ENCODE results near the gene FZD1.

The FZD1 gene

DNA sequence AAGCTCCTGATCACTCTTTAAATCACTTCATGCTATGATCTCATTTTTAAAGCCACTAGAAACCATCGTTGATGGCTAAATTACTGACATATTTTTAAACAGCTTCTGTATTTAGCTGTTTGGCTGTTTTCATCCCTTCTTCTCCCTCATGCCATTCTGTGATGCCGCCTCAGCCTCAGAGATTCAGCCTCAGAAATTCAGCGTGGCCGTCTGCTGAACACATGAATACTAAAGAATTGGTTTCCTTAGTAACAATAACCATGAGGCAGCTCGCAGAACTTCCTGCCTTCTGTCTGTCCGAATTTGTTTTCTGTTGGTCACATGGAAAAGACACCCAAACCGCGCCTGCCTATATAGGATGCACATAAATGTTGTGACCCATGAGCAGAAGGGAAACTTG, 31.0 kb upstream of the FZD1 start:
- TF ChIP-seq, protein P1, sequence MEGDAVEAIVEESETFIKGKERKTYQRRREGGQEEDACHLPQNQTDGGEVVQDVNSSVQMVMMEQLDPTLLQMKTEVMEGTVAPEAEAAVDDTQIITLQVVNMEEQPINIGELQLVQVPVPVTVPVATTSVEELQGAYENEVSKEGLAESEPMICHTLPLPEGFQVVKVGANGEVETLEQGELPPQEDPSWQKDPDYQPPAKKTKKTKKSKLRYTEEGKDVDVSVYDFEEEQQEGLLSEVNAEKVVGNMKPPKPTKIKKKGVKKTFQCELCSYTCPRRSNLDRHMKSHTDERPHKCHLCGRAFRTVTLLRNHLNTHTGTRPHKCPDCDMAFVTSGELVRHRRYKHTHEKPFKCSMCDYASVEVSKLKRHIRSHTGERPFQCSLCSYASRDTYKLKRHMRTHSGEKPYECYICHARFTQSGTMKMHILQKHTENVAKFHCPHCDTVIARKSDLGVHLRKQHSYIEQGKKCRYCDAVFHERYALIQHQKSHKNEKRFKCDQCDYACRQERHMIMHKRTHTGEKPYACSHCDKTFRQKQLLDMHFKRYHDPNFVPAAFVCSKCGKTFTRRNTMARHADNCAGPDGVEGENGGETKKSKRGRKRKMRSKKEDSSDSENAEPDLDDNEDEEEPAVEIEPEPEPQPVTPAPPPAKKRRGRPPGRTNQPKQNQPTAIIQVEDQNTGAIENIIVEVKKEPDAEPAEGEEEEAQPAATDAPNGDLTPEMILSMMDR (conservative IDR thresholded peaks at IDR 0.05; ENCODE audit: low read depth, low read length): no peak
- no peak for DNase-seq (ENCODE audit: low read depth)
- no peak overlapping the region for H3K4me3 ChIP-seq (ENCODE audit: low read depth, low read length)

GRCh38 chr7:91235211-91235832, 28.9 kb upstream of the FZD1 start:
- TF ChIP-seq, protein P1 (conservative IDR thresholded peaks at IDR 0.05; ENCODE audit: low read depth, low read length): no peak
- DNase-seq (ENCODE audit: low read depth): peak; percentile 46
- no peak overlapping the region for H3K4me3 ChIP-seq (ENCODE audit: low read depth, low read length)

DNA sequence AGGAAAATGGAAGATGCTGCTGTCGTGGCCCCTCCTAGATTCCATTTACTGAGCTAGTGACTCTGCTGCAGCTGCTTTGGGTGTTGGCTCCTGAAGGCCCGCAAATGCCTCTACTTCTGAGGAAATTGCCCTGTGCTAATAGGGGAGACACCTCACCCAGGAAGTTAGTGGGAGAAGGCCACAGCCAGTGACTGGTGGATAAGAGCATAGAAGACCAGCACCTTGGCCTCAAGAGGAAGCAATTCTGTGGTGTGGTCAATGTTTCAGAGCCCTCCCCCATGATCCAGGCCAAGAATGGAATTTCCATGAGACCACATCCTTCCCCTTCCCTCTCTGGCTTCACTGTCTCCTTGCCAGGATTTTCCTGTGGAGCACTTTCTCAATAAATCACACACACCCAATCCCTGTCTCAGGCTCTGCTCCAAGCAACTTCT, 25.0 kb upstream of the FZD1 start:
- H3K4me3 ChIP-seq (ENCODE audit: low read depth, low read length): no peak overlapping the region
- TF ChIP-seq, protein P1 (conservative IDR thresholded peaks at IDR 0.05; ENCODE audit: low read depth, low read length): no peak
- DNase-seq (ENCODE audit: low read depth): peak; percentile 85

DNA sequence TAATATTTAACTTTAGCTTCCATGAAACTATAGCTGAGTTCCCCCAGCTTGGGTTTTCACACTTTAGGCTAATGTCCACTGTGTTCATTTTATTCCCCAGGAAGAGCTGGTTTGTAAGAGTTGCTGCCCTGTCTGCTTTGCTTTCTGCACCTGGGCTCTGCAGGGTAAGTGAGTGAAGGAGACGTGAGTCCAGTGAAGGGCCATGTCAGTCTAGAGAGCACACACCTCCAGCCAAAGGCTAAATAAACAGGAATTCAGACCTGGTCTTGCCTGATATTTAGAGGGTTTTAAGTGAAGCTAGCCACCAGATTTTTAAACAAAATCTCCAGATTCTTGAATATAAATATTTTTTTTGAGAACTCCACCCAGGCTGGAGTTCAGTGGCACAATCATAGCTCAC, 24.5 kb upstream of the FZD1 start:
- TF ChIP-seq, protein P1 (conservative IDR thresholded peaks at IDR 0.05; ENCODE audit: low read depth, low read length): no peak
- no peak for DNase-seq (ENCODE audit: low read depth)
- H3K4me3 ChIP-seq (ENCODE audit: low read depth, low read length): no peak overlapping the region

DNA sequence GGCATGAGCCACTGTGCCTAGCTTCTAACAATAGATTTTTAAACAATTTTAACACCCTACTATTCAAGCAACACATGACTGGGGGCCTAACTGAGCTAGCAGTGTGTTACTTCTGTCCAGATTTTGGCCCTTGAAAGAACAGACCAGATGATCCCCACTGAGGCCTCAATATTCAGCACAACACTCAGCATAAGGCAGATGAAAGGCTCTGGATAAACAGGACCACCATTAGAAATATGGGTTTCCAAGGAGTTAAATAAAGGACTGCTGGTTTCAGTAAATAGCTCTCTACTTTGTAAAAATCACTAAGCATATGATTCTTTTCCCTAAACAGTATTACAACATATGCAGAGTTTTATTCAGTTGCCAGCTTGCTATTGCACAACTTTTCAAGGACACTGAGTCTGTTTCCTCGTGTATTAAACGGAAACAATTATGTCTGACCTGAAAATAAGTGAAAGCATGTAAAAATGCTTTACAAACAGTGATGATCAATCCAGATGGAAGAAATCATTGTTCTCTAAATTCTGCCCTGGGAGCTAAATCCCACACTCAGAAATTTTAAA, 23.8 kb upstream of the FZD1 start:
- TF ChIP-seq, protein P1 (conservative IDR thresholded peaks at IDR 0.05; ENCODE audit: low read depth, low read length): no peak
- DNase-seq (ENCODE audit: low read depth): peak; percentile 80
- no peak overlapping the region for H3K4me3 ChIP-seq (ENCODE audit: low read depth, low read length)

GRCh38 chr7:91242097-91242844, 22.0 kb upstream of the FZD1 start:
- no peak overlapping the region for H3K4me3 ChIP-seq (ENCODE audit: low read depth, low read length)
- DNase-seq (ENCODE audit: low read depth): no peak

More at GRCh38 chr7:91242097-91242844, 22.0 kb upstream of the FZD1 start:
- TF ChIP-seq, protein P1 (conservative IDR thresholded peaks at IDR 0.05; ENCODE audit: low read depth, low read length): no peak
